Measurements from ENCODE around the gene SLAMF1.

DNA sequence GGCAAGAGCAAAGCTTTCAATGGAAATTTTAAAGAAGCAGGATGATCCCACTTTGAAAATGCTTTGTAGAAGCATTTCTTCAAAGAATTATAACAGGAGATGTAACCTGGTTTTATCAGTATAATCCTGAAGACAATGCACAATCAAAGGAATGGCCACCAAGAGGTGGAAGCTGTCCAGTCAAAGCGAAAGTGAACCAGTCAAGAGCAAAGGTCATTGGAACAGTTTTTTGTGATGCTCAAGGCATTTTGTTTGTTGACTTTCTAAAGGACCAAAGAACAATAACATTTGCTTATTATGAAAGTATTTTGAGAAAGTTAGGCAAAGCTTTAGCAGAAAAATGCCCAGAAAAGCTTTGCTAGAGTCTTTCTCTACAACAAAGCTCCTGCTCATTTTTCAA lies 62.1 kb downstream of the SLAMF1 start:
- no peak for TF ChIP-seq POLR2A (IDR thresholded peaks at IDR 0.05)
- TF ChIP-seq, protein P1, sequence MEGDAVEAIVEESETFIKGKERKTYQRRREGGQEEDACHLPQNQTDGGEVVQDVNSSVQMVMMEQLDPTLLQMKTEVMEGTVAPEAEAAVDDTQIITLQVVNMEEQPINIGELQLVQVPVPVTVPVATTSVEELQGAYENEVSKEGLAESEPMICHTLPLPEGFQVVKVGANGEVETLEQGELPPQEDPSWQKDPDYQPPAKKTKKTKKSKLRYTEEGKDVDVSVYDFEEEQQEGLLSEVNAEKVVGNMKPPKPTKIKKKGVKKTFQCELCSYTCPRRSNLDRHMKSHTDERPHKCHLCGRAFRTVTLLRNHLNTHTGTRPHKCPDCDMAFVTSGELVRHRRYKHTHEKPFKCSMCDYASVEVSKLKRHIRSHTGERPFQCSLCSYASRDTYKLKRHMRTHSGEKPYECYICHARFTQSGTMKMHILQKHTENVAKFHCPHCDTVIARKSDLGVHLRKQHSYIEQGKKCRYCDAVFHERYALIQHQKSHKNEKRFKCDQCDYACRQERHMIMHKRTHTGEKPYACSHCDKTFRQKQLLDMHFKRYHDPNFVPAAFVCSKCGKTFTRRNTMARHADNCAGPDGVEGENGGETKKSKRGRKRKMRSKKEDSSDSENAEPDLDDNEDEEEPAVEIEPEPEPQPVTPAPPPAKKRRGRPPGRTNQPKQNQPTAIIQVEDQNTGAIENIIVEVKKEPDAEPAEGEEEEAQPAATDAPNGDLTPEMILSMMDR (IDR thresholded peaks at IDR 0.05) = no peak

All from right lobe of liver (tissue), 4 donors.